ENCODE results near the gene RBM33. TPM values are rescaled to one million over a fixed set of nuclear protein-coding genes. Genes with fewer than 3 reads are reported as not detected.

Gene RBM33
- total and polyA plus RNA-seq, 2 of the 8 experiments (the other 6 are each of a cell fraction or from before 2014, with no cell fraction given): 16.5 to 64.6 TPM

- Histone ChIP-seq H3K18ac (ENCODE audit: extremely low read depth, low read length) (no peak overlapping the region), H3K27ac (ENCODE audit: low read depth, low read length) (no peak overlapping the region), H3K23ac (ENCODE audit: insufficient read length) (no peak overlapping the region), H2BK15ac (ENCODE audit: low read length) (no peak overlapping the region), H3K4me2 (ENCODE audit: insufficient read depth in 1 of 2, low read depth in 2 of 2, low read length in 2 of 2) (no peak overlapping the region), H3K9ac (replicated peaks in 1 of 4; ENCODE audit: extremely low read depth in 1 of 4, low read depth in 3 of 4, low read length in 3 of 4) (no peak overlapping the region), H2AK5ac (ENCODE audit: low read depth, low read length) (no peak overlapping the region), H3K36me3 (ENCODE audit: control insufficient read depth in 2 of 4, insufficient read depth in 4 of 4, low read length in 3 of 4) (peaks cover 5 to 32% (median 24%) of the 10 kb centered on the region in 4 experiments; a peak in 6 of 8 replicates), H3K56ac (replicated peaks; ENCODE audit: insufficient read length, low read depth, low read length) (no peak overlapping the region), H2BK12ac (ENCODE audit: low read depth, low read length) (no peak overlapping the region), H3K79me2 (ENCODE audit: control insufficient read depth in 1 of 2, insufficient read depth in 2 of 2, low read length in 2 of 2) (peaks cover 0 to 43% of the 10 kb centered on the region in 2 experiments; a peak in 2 of 4 replicates), H4K91ac (replicated peaks; ENCODE audit: insufficient read length, low read length) (no peak overlapping the region), H4K8ac (ENCODE audit: extremely low read depth, insufficient read depth, low read length) (no peak overlapping the region), H3K9me3 (ENCODE audit: insufficient read depth in 2 of 2, low read depth in 1 of 2, low read length in 1 of 2) (no peaks in the 10 kb centered on the region), H3K79me1 (ENCODE audit: low read depth, low read length) (peaks cover 6% of the 10 kb centered on the region), H2AFZ (ENCODE audit: low read length) (no peak overlapping the region), H3K27me3 (replicated peaks in 1 of 4; ENCODE audit: control insufficient read depth in 3 of 4, extremely low read depth in 1 of 4, insufficient read depth in 3 of 4, low read length in 3 of 4) (peaks cover 0 to 1% (median 0%) of the 10 kb centered on the region in 4 experiments; a peak in 1 of 7 replicates), H2BK20ac (ENCODE audit: low read length) (no peak overlapping the region), H3K14ac (ENCODE audit: insufficient read length) (no peak overlapping the region), H3K4ac (replicated peaks; ENCODE audit: insufficient read length, low read depth, low read length) (no peak overlapping the region), H3K4me1 (replicated peaks in 1 of 4; ENCODE audit: control insufficient read depth in 3 of 4, insufficient read depth in 4 of 4, low read length in 3 of 4) (no peaks in the 10 kb centered on the region; a peak in 1 of 7 replicates), H4K5ac (ENCODE audit: insufficient read length, low read depth, low read length) (no peak overlapping the region), H4K20me1 (replicated peaks in 1 of 2; ENCODE audit: control insufficient read depth in 1 of 2, insufficient read depth in 2 of 2, low read length in 2 of 2) (peaks cover 4 to 9% of the 10 kb centered on the region in 2 experiments), H3K23me2 (ENCODE audit: low read depth, low read length) (no peaks in the 10 kb centered on the region), H2BK120ac (replicated peaks; ENCODE audit: low read depth, low read length) (no peak overlapping the region), H3K4me3 (ENCODE audit: extremely low read depth in 1 of 4, insufficient read depth in 2 of 4, low read depth in 3 of 4, low read length in 4 of 4) (no peak overlapping the region), H2BK5ac (ENCODE audit: low read depth, low read length) (no peak overlapping the region)
- ChIA-PET POLR2A (ENCODE audit: partially characterized antibody) (no interaction called here), CTCF (ENCODE audit: partially characterized antibody) (interaction anchor here (1.0 to 1.9 kb wide), 2 partner anchors 24 to 102 kb away, joined by 4 to 5 read pairs; no protein-coding TSS in a partner anchor)
- 96% methylated on average over 6 of the region's 6 CpGs; no CpG with 5 or more reads in 1 of the 2 experiments for WGBS, 2 experiments (ENCODE audit: extremely low coverage in 1 of 2, insufficient coverage in 1 of 2, insufficient read length in 1 of 2, insufficient replicate concordance in 2 of 2, low coverage in 1 of 2, low lambda C conversion rate in 2 of 2, missing lambda C conversion rate in 1 of 2)
- no peak for DNase-seq (ENCODE audit: low read depth in 1 of 2, low spot score in 2 of 2)
- FAIRE-seq: no peak
- no peak for TF ChIP-seq TBP (IDR thresholded peaks at IDR 0.05; ENCODE audit: low read depth, low read length)
- no peak for TF ChIP-seq ZNF274 (IDR thresholded peaks at IDR 0.05; ENCODE audit: borderline replicate concordance, extremely low read depth, low read length)
- no peak for TF ChIP-seq TAF1 (IDR thresholded peaks at IDR 0.05; ENCODE audit: low read depth, low read length)
- no peak for TF ChIP-seq MAX (IDR thresholded peaks at IDR 0.05)
- TF ChIP-seq SP2 (IDR thresholded peaks at IDR 0.05; ENCODE audit: low read length): no peak
- no peak for TF ChIP-seq TEAD4 (IDR thresholded peaks at IDR 0.05; ENCODE audit: low read depth, low read length)
- no peak for TF ChIP-seq BCL11A (IDR thresholded peaks at IDR 0.05; ENCODE audit: low read depth in 2 of 2, low read length in 2 of 2)
- no peak for TF ChIP-seq RFX5 (IDR thresholded peaks at IDR 0.05; ENCODE audit: borderline replicate concordance, low read depth, low read length)
- no peak for TF ChIP-seq GTF2F1 (IDR thresholded peaks at IDR 0.05; ENCODE audit: borderline replicate concordance, low read depth, low read length)
- no peak for TF ChIP-seq SP4 (IDR thresholded peaks at IDR 0.05; ENCODE audit: low read length)
- TF ChIP-seq CREB1 (IDR thresholded peaks at IDR 0.05): no peak
- no peak for TF ChIP-seq PHF8 (conservative IDR thresholded peaks at IDR 0.05; ENCODE audit: low read depth, low read length)
- TF ChIP-seq TAF7 (optimal IDR thresholded peaks at IDR 0.05; ENCODE audit: borderline replicate concordance, low read depth, low read length): no peak
- no peak for TF ChIP-seq EP300 (IDR thresholded peaks at IDR 0.05; ENCODE audit: borderline replicate concordance in 1 of 2, low read depth in 2 of 2, low read length in 2 of 2)
Observed at GRCh38 chr7:155700847-155701246, 56.4 kb downstream of the RBM33 start.
